K562 (cell line): Measurements from ENCODE around the gene ACTN3. TPM values are rescaled to one million over a fixed set of nuclear protein-coding genes. Genes with fewer than 3 reads are reported as not detected.
A peak's percentile ranks its signal among the peaks of the same experiment; 100 is the strongest.

Experiments used
- ATAC-seq: fragments of 200-7000 bp; cut with Tn5 transposase; 3 replicates; pipeline ENCODE4 v1.9.1; 2020; ENCODE audit warnings: moderate library complexity
- BruUV-seq: library from RNA; stranded (reverse); fragments of 400-500 nt; replicated peaks from 2 replicates; lab custom pipeline; 2021; lab: Mats Ljungman, UMichigan
- CTCF ChIA-PET: fragments of 300-600 bp; formaldehyde crosslinking; extraction: SDS; loops from one replicate; lab custom pipeline; 2021; ENCODE audit warnings: low intra/inter-chr PET ratio; lab: Yijun Ruan, JAX
- POLR2A ChIA-PET: fragments of 300-600, 350-650 bp; sonication (Branson Sonifier 250); formaldehyde crosslinking; extraction: SDS; loops from one replicate; lab custom pipeline; 2021; ENCODE audit warnings: antibody characterized with exemption, inconsistent platforms; lab: Yijun Ruan, JAX
- DNase-seq, 4 experiments: peaks; one replicate each; pipeline versions ENCODE4 v3.0.0 to v3.0.0-alpha.2; 2011 to 2018; ENCODE audit warnings: low spot score in 3 of 4, mixed read lengths in 3 of 4; ENCODE audit errors: extremely low read depth in 1 of 4
- FAIRE-seq: peaks from 2 replicates; lab custom pipeline; 2011; peaks lifted over from hg19 to GRCh38; lab: Jason Lieb, UNC
- H2AFZ ChIP-seq: 2 replicates; pipeline ENCODE4 v1.6.0; 2011; ENCODE audit warnings: low read depth, low read length, control low read depth, inconsistent platforms
- H3K27ac ChIP-seq: fragments of 200-600 bp; 3 replicates; pipeline ENCODE4 v1.8.0; 2011; ENCODE audit warnings: low read depth, mild to moderate bottlenecking, control low read depth, inconsistent platforms, low read length, moderate library complexity, mixed read lengths; ENCODE audit errors: extremely low read depth
- H3K27me3 ChIP-seq, 2 experiments: fragments of 300-600 bp in 1 of 2; 2 replicates in 1 of 2; 3 replicates in 1 of 2; pipeline versions ENCODE4 v1.6.0 to v1.8.0; 2011; ENCODE audit warnings: inconsistent platforms in 2 of 2, low read length in 2 of 2, mild to moderate bottlenecking in 1 of 2, mixed read lengths in 1 of 2, moderate library complexity in 1 of 2; ENCODE audit not compliant: control insufficient read depth in 2 of 2, insufficient read depth in 2 of 2
- H3K36me3 ChIP-seq: fragments of 300-600 bp; 3 replicates; pipeline ENCODE4 v1.8.0; 2011; ENCODE audit warnings: mild to moderate bottlenecking, low read length, inconsistent platforms; ENCODE audit not compliant: control insufficient read depth, insufficient read depth
- H3K4me1 ChIP-seq, 2 experiments: fragments of 200-600 bp in 1 of 2; replicated peaks in 1 of 2; 2 replicates in 1 of 2; 3 replicates in 1 of 2; pipeline versions ENCODE4 v1.5.1 to v1.8.0; 2011; ENCODE audit warnings: inconsistent platforms in 2 of 2, low read length in 2 of 2, mild to moderate bottlenecking in 1 of 2, mixed read lengths in 1 of 2, moderate library complexity in 1 of 2; ENCODE audit not compliant: control insufficient read depth in 2 of 2, insufficient read depth in 2 of 2
- H3K4me2 ChIP-seq: 2 replicates; pipeline ENCODE4 v1.6.1; 2011; ENCODE audit warnings: low read length, control low read depth, inconsistent platforms, mixed read lengths; ENCODE audit not compliant: insufficient read depth
- H3K4me3 ChIP-seq: fragments of 200-600 bp; sonication (generic), shearing (Covaris generic); 2 replicates; pipeline ENCODE4 v1.5.1; 2016; ENCODE audit warnings: control low read depth, inconsistent platforms
- H3K79me2 ChIP-seq: fragments of 200-600 bp; 3 replicates; pipeline ENCODE4 v1.8.0; 2011; ENCODE audit warnings: low read length, inconsistent platforms; ENCODE audit not compliant: control insufficient read depth, insufficient read depth
- H3K9ac ChIP-seq, 2 experiments: 2 replicates each; pipeline versions ENCODE4 v1.6.0 to v1.6.1; 2011; ENCODE audit warnings: low read depth in 2 of 2, low read length in 2 of 2, control low read depth in 1 of 2, inconsistent platforms in 1 of 2, mild to moderate bottlenecking in 1 of 2, mixed read lengths in 1 of 2; ENCODE audit not compliant: insufficient read depth in 1 of 2
- H3K9me1 ChIP-seq: one replicate; pipeline ENCODE4 v1.6.0; 2011; ENCODE audit warnings: inconsistent platforms, mild to moderate bottlenecking, low read length, moderate library complexity; ENCODE audit not compliant: control insufficient read depth, insufficient read depth
- H3K9me3 ChIP-seq: replicated peaks from 2 replicates; pipeline ENCODE4 v1.5.1; 2011; ENCODE audit warnings: low read depth, low read length, inconsistent platforms; ENCODE audit not compliant: control insufficient read depth, insufficient read depth
- H4K20me1 ChIP-seq: replicated peaks from 2 replicates; pipeline ENCODE4 v1.6.1; 2011; ENCODE audit warnings: low read length, inconsistent platforms, mixed read lengths; ENCODE audit not compliant: control insufficient read depth, insufficient read depth
- ESRRA ChIP-seq: fragments of 450-650 bp; IDR thresholded peaks from 2 replicates; pipeline ENCODE4 v1.6.1; 2014; ENCODE audit warnings: low read depth, mild to moderate bottlenecking, moderate library complexity, borderline replicate concordance
- FOXA1 ChIP-seq: fragments of 450-650 bp; IDR thresholded peaks from 2 replicates; pipeline ENCODE4 v1.6.1; 2016; ENCODE audit warnings: mild to moderate bottlenecking, borderline replicate concordance
- NFIC ChIP-seq: fragments of 450-650 bp; IDR thresholded peaks from 2 replicates; pipeline ENCODE4 v1.6.1; 2017; ENCODE audit warnings: mild to moderate bottlenecking, inconsistent platforms
- NR1H2 ChIP-seq: sonication (generic); formaldehyde crosslinking; IDR thresholded peaks from 2 replicates; pipeline ENCODE4 v1.4.0; 2020; ENCODE audit warnings: mild to moderate bottlenecking, missing genetic modification reagents
- POLR2A ChIP-seq: fragments of 450-650 bp; conservative IDR thresholded peaks from 2 replicates; pipeline ENCODE4 v1.6.1; 2016
- TBP ChIP-seq: optimal IDR thresholded peaks from 2 replicates; pipeline ENCODE3; 2011; ENCODE audit warnings: low read depth, low read length, improper control_type of control experiment
- WGBS: fragments of 100-300 bp; shearing (Covaris generic); methylation state at CpG from one replicate; pipeline ENCODE4 v1.1.6; 2016; ENCODE audit warnings: low coverage, mixed read lengths; ENCODE audit not compliant: insufficient coverage; ENCODE audit errors: missing lambda C conversion rate; 5-methylcytosine and 5-hydroxymethylcytosine counted together
- in situ Hi-C: fragments of 300-500 bp; cut with MboI; formaldehyde crosslinking; loops from 4 replicates; pipeline ENCODE4 v1.15.0; 2018; ENCODE audit warnings: inconsistent platforms, mixed read lengths
- intact Hi-C: fragments of 100-400 bp; cut with micrococcal nuclease; formaldehyde crosslinking; loops from 2 replicates; pipeline ENCODE4 v1.14.2; 2022
- polyA plus RNA-seq, 8 experiments: library from polyadenylated mRNA; depleted of rRNA in 4 of 8; stranded (reverse) in 5 of 8; unstranded in 3 of 8; fragments of >200 nt; fragmentation: Nextera tagmentation in 2 of 8; fragmentation: Illumina TruSeq in 1 of 8; extraction: Ambion mirVana in 2 of 8; extraction: Trizol in 1 of 8; gene quantifications; 2 replicates each; pipeline versions ENCODE4 v1.2.1 to v1.2.3, GENCODE V29; 2011 to 2014; ENCODE audit warnings: inconsistent platforms in 1 of 8, missing spikeins in 1 of 8
- total RNA-seq, 7 experiments: library from RNA; depleted of rRNA in 6 of 7; stranded (reverse); fragments of >200 nt in 6 of 7; fragmentation: Illumina TruSeq in 2 of 7; extraction: Trizol in 2 of 7; gene quantifications; 2 replicates each; pipeline versions ENCODE4 v1.2.1 to v1.2.3, GENCODE V29; 2011 to 2021; ENCODE audit warnings: low replicate concordance in 1 of 7

ACTN3 gene
- total and polyA plus RNA-seq, 9 of the 15 experiments (the other 6 are each of a cell fraction or from before 2014, with no cell fraction given) = not detected

DNA sequence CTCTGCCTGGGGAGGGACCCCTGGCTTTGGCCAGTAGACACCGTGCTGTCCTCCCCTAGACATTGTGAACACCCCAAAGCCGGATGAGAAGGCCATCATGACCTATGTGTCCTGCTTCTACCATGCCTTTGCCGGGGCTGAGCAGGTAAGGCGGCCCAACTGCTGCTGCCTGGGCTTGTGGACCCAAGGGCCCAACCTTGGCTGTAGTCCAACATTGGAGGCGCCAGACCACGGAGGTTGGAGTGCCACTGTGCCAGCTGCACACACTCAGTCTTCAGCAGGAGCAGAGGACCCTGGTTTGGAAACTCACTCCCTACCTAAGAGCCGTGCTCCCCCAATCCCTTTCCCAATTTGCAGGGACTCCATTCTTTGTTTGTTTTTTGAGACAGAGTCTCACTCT lies 9.4 kb downstream of the ACTN3 start:
- ChIA-PET CTCF (no interaction called here), POLR2A (no interaction called here)
- Histone ChIP-seq H3K9me1 (no peaks in the 10 kb centered on the region), H3K4me2 (no peak overlapping the region), H3K27ac (no peak overlapping the region), H2AFZ (no peak overlapping the region), H3K9ac (peak overlapping the region in 1 of 2 experiments; percentile 74; a peak in 2 of 4 replicates), H3K4me1 (peaks cover 5 to 23% of the 10 kb centered on the region in 2 experiments; a peak in 4 of 5 replicates), H3K36me3 (no peaks in the 10 kb centered on the region), H3K4me3 (no peak overlapping the region), H3K9me3 (no peaks in the 10 kb centered on the region), H3K27me3 (no peaks in the 10 kb centered on the region), H4K20me1 (no peaks in the 10 kb centered on the region), H3K79me2 (no peaks in the 10 kb centered on the region)
- FAIRE-seq (no peak), DNase-seq (no peak), ATAC-seq (no peak)
- WGBS = 34% methylated on average over 7 of the region's 7 CpGs
- intact Hi-C loops = no loop called here
- no TSS peak for BruUV-seq
- in situ Hi-C loops = loop anchor here (10.0 kb wide), 1 partner anchor 259 kb away; no protein-coding TSS in a partner anchor
- TF ChIP-seq POLR2A (no peak), NFIC (peak; percentile 47), FOXA1 (no peak)

DNA sequence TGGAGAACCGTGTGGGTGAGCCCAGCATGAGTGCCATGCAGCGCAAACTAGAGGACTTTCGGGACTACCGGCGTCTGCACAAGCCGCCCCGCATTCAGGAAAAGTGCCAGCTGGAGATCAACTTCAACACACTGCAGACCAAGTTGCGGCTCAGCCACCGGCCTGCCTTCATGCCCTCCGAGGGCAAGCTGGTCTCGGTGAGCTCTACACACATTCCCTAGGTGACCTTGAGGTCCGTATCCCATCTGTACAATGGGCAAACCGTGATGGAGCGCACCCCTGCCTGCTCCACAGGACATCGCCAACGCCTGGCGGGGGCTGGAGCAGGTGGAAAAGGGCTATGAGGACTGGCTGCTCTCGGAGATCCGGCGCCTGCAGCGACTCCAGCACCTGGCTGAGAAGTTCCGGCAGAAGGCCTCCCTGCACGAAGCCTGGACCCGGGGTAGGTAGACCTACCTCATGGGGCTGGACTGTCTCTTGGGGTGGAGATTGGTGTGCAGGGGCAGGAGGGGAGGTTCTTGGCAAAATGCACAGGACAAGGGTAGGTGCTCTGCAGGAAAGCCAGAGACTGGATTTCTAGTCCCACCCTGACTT lies 11.1 kb downstream of the ACTN3 start:
- DNase-seq (no peak), ATAC-seq (no peak), FAIRE-seq (no peak)
- BruUV-seq = no TSS peak
- TF ChIP-seq TBP (no peak), ESRRA (0 out of 2 replicates have a peak, but pooled peaks have one; percentile 21), NR1H2 (CRISPR knock-in tag) (no peak)
- 76% methylated on average over 20 of the region's 24 CpGs for WGBS
- H3K9ac ChIP-seq = peak overlapping the region in 1 of 2 experiments; percentile 48; a peak in 1 of 4 replicates
- no peak overlapping the region for H2AFZ ChIP-seq
- in situ Hi-C loops = loop anchor here (10.0 kb wide), 1 partner anchor 257 kb away; no protein-coding TSS in a partner anchor
- no peaks in the 10 kb centered on the region for H3K9me3 ChIP-seq
- H3K27me3 ChIP-seq = no peaks in the 10 kb centered on the region
- H3K4me2 ChIP-seq = no peak overlapping the region
- intact Hi-C loops = no loop called here
- H3K27ac ChIP-seq = no peak overlapping the region
- no peaks in the 10 kb centered on the region for H3K79me2 ChIP-seq
- no peaks in the 10 kb centered on the region for H3K9me1 ChIP-seq
- H4K20me1 ChIP-seq = no peaks in the 10 kb centered on the region
- ChIA-PET CTCF (no interaction called here), POLR2A (no interaction called here)
- H3K4me1 ChIP-seq = peaks cover 8 to 34% of the 10 kb centered on the region in 2 experiments; a peak in 4 of 5 replicates
- H3K36me3 ChIP-seq = no peaks in the 10 kb centered on the region
- H3K4me3 ChIP-seq = no peak overlapping the region
